DMS79 (cell line): Measurements from ENCODE around the gene PZP.

Source experiments
- DNase-seq: peaks from one replicate; lab custom pipeline; 2025; lab: John Stamatoyannopoulos, UW

PZP gene

GRCh38 chr12:9124383-9125031, 83.7 kb downstream of the PZP start:
- no peak for DNase-seq

DNA sequence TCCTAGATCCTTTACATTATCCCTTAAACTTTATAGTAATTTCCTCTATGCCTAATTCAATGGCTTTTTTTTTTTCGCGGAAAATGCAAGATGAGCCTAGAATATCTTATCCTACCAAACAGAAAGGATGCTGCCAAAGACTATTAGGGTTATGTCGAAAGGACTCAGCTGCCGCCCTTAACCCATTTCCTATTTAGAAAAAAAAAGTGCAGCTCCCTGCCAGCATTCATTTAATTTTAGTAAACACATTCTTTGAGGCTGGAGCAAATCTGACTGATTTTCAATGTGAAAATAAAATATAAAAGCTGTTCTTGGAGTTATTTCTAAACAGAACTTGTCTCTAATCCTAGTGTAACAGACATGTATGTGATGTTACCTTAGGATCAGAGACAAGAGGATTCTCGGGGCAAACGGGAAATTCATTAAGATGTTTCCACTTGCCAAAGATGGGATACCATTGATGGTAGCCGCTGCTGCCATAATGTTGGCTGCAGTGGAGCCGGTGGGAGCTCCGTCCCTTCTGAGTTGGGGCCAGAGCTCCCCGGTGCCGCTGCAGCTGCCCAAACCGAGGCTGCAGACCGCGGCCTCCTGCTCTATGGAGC, 84.3 kb downstream of the PZP start:
- DNase-seq = no peak

DNA sequence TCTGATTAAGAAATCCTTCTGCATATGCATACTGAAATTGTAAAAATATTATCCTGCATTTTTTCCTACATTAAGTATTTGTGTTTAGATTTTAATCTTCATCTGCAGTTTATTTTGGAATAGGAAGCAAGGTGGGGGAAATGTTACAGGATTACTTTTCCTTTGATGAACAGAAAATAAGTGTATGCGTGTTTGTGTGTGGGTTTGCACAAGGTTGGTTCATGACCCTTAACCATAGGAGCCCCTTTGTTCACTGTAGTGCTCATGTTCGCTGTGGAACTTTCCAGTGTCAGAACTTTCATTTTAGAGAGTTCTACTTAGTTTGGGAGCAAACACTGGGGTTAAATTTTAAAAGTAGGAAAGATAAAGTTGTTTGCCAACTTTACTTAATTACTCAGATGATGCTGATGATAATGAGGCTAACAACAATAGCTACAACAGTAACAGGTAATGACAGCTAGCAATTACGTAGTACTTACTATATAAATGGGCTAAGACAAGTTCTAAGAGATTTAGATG, 86.0 kb downstream of the PZP start:
- DNase-seq = no peak

GRCh38 chr12:9120487-9121184, 87.6 kb downstream of the PZP start:
- DNase-seq = no peak

DNA sequence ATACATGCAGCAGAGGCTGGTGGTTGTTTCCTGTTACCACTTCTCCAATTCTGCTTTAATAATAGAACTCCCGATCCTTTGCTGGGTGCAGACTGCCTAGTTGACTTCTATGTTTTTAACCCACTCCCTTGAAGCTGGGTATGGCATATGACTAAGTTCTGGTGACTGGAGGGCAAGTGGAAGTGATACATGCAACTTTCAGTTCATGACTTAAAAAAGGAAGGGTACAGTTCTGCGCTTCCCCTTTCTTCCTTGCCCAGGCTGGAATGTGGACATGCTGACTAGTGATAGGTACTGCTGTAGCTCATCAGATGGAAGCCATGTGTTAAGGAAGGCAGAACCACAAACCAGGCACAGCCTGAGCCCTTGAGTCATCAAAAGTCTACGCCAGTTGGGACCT, 90.0 kb downstream of the PZP start:
- no peak for DNase-seq

DNA sequence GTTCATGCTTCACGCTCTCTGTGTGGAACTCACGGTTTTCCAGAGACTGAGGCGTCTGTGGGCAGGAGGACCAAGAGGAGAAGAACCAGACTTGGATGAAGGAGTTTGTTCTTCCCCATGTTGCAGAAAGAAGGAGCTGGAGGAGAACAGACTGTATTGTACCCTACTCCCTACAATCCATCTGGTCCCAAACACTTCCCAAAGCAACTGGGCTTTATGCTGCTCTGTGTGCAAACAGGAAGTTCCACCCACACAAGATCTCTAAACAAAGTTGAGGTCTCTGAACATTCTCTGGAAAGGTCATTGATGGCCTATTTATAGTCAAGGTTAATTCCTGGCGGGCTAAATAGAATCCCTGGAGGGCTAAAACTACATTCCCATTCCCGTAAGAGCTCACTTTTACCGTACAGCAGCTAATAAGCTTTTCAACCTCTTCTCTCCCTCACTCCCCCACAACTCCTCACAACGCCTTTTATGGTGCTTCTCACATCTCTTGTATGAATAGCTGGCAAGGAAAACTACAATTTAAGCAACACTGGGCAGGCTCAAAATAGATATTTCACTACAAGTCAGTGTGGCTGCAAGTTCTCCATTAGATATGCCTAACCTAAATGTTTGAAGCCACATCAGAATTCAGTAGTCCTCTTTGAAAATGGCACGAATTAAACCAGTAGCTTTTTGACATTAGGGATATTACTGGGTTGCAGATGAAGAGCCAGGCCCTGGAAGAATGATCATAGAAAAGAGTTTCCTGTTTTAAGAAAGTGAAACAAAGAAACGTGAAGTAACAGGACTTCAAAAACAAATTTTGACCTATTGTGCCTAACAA, 92.2 kb downstream of the PZP start, which contains the start of gene A2M:
Gene A2M (minus strand): TSS at position 189 of the 829 bp plus-strand sequence. CDS start 70 bp downstream, at position 119.
- no peak for DNase-seq

GRCh38 chr12:9114946-9115345, 93.2 kb downstream of the PZP start:
- no peak for DNase-seq

DNA sequence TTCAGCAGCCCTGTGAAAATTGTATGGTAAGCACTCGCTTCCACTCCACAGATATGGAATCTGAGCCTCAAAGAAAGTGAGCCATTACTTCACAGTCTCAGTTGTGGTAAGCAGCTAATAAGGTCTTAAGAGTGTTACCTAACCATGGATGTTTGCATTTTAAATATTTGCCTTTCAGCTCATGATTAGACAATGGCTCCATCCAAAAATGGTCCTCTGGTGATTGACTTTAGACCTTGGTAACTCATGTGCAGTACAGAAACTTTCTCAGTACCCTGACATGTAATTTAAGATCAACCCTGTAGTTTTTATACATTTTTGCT, 94.2 kb downstream of the PZP start:
- DNase-seq = no peak

DNA sequence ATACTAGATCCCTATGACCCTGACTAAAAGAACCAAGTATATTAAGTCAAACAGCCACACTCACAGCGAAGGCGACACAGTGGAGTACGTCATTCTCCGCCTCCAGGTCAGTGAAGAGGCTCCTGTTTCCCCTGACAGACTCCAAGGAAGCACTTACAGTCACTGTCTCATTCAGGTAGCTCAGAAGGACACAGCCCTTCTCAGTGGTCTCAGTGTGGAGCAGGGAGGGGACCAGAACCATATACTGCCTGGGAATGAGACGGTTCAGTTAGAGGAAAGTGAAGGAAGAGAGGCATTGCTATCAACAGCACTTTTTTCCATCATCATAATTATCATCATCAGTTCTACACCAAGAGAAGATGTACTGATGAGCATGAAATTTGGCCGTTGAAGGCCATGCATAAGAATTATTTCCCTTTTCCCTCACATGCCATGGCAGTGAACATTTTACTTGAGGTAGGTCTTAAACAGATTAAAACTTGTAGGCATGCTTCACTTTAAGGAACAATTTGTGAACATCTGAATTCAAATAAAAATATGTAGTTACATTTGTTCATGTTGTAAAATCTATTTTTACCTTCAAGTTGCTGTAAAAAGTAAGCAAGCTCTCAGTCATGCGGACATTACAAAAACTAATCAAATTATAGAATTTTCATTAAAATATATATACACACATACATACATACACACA, 94.8 kb downstream of the PZP start:
- DNase-seq = no peak

- no peak for DNase-seq
Observed at GRCh38 chr12:9112076-9112853, 95.9 kb downstream of the PZP start.

GRCh38 chr12:9111525-9111924, 96.7 kb downstream of the PZP start:
- no peak for DNase-seq

DNA sequence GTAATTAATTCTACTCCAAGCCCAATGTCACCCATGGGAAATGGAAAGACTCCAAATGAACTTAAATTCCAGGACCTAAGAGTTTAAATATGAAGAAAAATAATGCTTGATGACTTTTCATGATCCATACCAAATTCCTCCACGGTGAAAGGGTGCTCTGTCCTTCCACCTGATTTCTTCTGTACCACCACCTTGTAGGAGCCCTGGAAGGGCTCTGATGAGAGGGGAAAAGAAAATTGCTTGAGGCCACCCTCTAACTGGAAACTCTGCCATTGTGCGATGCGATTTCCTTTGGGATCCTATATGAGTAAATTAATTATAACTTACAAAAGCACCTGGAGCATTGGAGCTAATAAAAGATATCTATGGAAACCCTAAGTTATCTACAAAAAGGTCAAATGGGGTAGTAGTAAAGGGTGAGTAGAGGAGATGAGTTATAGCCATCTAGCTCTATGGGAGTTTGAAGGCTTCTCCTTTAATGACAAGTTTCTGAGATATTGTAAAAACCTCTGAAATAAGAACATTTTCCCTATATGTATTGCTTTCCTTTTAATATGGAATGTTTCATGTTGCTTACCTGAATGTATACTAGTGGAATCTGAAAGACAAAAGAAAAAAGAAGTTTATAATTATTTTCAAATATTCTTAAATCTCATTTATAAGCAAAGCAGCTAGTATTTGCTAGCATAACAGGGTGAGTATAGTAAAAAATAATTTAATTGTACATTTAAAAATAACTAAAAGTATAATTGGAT, 98.3 kb downstream of the PZP start:
- no peak for DNase-seq

GRCh38 chr12:9109213-9109522, 99.0 kb downstream of the PZP start:
- DNase-seq = no peak

- DNase-seq = no peak
Observed at GRCh38 chr12:9108504-9109212, 99.5 kb downstream of the PZP start.

GRCh38 chr12:9107542-9107873, 100.7 kb downstream of the PZP start:
- DNase-seq = no peak

- DNase-seq = no peak
Observed at GRCh38 chr12:9106610-9107541, 101.3 kb downstream of the PZP start.

- no peak for DNase-seq
Observed at GRCh38 chr12:9106067-9106466, 102.1 kb downstream of the PZP start.

GRCh38 chr12:9104767-9105423, 103.3 kb downstream of the PZP start:
- DNase-seq = no peak
